GM19452 (cell line): ENCODE data around the gene MARCHF5.
"Not testable (repeated sequence)": the region's sequence is repeated elsewhere in the genome, so short reads cannot be mapped to it uniquely, and the experiment has no call there.

Experiments used
- ATAC-seq: cut with Tn5 transposase; IDR thresholded peaks from one replicate; pipeline ENCODE4 v1.9.1; 2021; ENCODE audit not compliant: unreplicated experiment

MARCHF5 gene

GRCh38 chr10:92385831-92386230 is 94.9 kb downstream of the MARCHF5 start:
- no peak for ATAC-seq

GRCh38 chr10:92387289-92387940 is 96.4 kb downstream of the MARCHF5 start:
- no peak for ATAC-seq

GRCh38 chr10:92393173-92393572 is 102.2 kb downstream of the MARCHF5 start:
- not testable (repeated sequence) for ATAC-seq

GRCh38 chr10:92395271-92395670 is 104.3 kb downstream of the MARCHF5 start:
- ATAC-seq, result no peak

- not testable (repeated sequence) for ATAC-seq
Observed at GRCh38 chr10:92402234-92402633, 111.3 kb downstream of the MARCHF5 start.
